GM21576 (cell line): Measurements from ENCODE around the gene GALNT1.

ENCODE experiments used
- ATAC-seq: cut with Tn5 transposase; IDR thresholded peaks from one replicate; pipeline ENCODE4 v1.9.1; 2021; ENCODE audit warnings: mild to moderate bottlenecking, moderate library complexity; ENCODE audit not compliant: unreplicated experiment

GALNT1 gene

DNA sequence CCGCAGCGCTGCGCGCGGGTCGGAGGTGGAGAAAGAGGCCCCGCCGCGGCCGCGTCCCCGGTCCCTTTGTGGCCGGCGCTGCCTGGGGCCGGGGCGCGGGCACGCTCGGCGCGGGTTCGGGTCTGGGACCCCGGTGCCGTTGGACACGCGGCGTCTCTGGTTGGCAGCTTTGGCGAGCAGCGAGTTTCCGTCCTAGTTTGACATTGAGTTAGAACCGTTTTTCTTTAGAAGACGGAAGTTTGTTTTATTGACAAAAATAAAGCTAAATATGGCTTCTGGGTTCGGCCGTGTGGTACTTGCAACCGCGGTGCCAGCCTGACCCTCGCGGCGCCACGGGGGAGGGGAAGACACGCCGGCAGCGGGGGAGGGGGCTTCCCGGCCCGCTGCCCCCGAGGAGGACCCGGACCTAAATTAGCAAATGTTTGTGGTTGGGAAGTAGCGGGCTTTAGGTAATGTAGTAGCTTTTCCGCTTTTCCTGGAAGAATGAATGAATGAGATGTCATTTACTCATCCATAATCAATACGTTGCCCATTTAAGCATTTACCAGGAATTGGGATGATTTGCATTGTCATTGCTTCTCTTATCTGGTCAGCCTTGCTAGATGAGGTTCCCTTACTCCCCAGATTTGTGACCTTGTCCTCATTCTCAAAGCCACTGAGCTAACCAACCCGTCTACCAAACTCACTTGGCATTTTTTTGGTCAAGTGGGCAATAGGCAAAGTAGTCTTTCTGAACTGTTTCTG is 530 bp downstream of the GALNT1 start:
- ATAC-seq, result no peak

DNA sequence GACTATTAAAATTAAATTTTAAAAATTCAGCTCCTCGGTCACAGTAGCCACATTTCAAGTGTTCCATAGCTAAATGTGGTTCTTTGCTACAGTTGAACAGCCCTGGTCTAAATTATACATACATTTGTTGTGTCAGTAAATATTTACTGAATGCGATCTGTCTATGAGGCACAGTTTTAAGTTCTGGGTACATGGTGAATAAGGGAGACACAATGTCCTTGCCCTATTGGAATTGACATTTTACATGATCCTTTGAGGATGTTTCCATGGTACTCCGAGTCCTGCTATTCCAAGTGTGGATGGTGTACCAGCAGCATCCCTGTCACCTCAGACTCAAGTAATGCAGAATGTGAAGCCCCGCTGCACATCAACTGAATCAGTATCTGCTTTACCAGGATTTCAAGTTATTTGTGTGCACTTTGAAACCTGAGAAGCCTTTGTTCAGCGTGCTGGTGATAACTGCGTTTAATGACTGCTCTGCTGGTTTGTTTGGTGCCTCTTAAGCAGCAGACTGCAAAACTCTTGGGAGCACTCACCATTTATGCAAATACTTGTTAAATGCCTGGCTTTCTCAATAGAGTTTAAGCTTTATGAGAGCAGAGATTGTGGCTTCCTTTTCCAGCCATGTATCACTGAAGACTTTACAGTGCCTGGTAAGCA is 1.5 kb downstream of the GALNT1 start:
- no peak for ATAC-seq

DNA sequence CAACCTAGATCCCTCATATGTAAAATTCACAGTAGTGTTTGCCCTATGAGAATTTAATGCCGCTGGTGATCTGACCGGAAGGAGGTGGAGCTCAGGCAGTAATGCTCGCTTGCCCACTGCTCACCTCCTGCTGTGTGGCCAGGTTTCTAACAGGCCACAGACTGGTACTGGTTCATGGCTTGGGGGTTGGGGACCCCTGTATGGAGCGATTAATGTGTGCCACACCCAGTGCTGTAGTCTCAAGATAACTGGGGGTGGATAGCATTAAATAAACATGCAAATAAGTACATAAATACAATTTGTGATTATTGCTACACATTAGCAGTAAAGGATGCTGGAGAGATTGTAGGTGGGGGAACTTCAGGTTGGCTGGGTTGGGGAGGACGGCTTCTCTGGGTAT is 3.2 kb downstream of the GALNT1 start:
- ATAC-seq, result no peak

DNA sequence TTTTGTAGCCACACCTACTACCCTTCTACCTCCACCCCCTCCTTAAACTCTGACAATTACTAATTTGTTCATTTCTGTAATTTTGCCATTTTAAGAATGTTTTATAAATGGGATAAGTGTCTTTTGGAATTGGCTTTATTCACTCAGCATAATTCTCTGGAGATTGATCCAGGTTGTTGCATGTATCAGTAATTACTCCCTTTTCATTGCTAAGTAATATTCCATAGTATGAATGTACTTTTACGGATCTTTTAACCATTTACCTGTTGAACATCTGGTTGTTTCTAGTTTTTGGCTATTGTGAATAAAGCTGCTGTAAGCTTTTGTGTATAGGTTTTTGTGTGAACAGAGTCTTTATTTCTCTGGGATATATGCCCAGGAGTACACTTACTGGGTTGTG is 4.1 kb downstream of the GALNT1 start:
- ATAC-seq, result no peak

DNA sequence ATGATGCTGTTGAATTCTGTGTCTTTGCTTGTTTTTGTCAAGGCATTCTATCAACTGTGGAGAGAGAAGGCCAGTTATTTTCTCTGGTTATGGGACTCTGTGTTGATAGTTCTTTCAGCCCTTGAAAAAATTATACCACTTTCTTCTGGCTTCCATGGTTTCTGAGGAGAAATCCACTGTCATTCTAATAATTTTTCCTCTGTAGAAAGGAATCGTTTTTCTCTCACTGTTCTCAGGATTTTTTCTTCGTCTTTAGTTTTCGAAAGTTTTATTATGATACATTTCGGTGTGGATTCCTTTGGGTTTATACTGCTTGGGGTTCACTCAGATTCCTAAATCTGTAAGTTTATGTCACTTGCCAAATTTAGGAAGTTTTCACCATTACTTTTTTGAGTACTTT is 6.6 kb downstream of the GALNT1 start:
- ATAC-seq, result no peak

DNA sequence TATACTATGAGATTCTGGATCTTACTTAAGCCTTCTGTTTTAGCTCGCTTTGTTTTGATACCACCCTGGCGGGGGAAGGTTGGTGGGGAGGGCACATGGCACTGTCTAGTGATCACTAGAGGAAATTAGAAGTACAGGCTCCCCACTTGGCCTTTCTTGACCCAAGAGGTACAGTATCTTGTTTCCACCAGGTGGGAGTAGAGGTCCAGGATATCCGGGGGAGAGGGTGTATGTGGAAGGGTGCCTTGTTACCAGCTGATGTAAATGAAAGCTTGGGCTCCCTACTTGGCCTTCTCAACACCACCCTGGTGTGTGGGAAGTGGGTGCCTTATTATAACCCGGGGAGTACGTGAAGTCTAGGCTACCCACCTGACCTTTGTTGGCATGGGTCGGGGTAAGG is 7.5 kb downstream of the GALNT1 start:
- ATAC-seq, result no peak

DNA sequence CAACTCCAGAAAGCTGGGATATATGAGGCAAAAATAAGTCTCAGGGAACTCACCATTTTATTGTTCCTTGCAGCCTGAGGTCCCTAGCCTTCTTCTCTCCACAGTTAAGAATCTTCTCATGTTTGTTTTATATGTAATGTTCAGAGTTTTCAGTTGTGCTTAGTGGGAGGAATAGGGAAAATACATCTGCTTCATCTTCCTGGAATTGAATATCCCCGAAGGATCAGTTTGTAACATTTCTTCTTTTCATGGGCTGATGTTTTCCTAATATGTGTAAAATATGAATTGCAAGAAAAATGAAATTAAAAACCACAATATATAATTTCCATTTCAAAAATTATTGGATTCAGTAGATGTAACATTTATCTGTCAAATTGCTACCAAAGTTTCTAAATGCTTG is 8.0 kb downstream of the GALNT1 start:
- ATAC-seq, result no peak

DNA sequence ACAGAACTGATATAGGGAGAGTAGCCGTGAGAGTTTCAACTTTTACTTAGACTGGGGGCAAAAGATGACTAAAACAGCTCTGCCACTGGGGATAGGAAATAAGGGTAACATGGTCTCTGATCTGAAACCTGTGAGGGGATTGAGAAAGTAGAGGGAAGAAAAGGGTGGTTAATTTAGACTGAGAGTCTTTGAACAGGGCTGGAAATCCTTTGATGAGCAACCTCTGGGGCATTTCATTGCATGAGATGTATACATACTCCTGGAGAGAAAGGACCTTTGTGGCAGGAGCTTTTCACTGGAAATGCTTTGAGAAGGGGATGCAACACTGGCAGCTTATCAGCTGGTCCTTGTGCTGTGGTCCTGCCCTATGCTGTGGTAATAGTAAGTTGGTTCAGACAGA is 9.4 kb downstream of the GALNT1 start:
- no peak for ATAC-seq

DNA sequence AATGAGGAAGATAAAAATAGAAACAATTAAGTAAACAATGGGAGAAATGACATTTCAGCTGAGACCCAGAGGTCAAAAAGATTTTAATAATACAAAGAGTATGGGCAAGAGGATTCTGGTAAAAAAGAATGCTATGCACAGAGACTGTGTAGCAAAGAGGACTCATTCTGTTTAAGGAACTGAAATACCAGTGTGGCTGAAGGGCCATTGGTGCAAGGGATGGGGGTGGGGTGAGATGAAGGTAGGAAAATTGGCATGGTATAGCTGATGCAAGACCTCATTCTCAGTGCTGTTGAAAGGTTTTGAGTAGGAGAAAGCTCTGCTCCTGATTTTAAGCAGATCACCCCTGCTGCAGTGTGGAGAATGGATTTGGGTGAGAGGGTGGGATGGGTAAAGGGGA is 10.8 kb downstream of the GALNT1 start:
- peak; percentile 95 for ATAC-seq

DNA sequence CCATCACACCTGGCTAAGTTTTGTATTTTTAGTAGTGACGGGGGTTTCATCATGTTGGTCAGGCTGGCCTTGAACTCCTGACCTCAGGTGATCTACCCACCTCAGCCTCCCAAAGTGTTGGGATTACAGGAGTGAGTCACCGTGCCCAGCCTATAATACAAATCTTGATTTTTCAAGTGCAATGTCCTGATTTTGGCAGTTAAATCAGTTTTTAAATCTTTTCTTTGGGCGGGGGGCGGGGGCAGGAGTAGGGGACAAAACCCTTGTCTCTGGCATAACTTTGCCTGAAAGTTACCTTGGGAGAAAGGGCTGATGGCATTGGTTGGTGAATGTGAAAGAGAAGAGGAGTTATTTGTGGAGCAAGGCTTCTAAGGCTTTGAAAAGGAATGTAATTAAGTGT is 12.3 kb downstream of the GALNT1 start:
- no peak for ATAC-seq

DNA sequence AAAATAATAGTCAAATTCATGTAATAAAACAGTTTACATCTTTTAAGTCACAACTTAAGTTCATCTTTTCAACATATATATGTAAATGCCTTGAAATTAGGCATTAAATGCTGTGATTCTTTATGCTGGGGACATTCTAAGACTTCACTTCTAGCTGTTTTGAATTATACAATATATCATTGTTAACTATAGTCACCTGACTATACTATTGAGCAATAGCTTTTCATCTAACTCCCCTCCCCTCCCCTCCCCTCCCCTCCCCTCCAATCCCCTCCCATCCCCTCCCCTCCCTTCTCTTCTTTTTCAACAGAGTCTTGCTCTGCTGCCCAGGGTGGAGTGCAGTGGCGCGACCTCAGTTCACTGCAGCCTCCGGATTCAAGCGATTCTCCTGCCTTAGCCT is 16.2 kb downstream of the GALNT1 start:
- no peak for ATAC-seq

DNA sequence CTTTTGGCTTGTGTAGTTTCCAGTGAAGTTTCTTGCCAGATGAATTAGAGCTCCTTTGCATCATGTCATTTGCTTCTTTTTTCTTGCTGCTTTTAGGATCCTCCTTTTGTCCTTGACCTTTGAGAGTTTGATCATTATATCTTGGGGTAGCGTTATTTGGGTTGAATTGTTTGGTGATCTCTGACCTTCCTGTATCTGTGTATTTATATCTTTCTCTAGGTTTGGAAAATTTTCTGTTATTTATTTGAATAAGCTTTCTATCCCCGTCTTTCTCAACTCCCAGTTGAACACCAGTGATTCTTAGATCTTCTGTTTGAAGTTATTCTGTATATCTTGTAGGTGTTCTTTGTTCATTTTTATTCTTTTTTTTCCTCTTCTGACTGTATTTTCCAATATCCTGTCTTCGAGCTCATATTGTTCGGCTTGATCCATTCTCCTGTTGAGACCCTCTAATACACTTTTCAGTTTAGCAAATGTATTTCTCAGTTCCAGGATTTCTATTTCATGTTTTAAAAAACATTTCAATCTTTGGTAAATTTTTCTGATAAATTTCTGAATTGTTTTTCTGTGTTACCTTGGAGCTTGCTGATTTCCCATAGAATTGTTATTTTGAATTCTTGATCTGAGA is 20.8 kb downstream of the GALNT1 start:
- ATAC-seq, result no peak

DNA sequence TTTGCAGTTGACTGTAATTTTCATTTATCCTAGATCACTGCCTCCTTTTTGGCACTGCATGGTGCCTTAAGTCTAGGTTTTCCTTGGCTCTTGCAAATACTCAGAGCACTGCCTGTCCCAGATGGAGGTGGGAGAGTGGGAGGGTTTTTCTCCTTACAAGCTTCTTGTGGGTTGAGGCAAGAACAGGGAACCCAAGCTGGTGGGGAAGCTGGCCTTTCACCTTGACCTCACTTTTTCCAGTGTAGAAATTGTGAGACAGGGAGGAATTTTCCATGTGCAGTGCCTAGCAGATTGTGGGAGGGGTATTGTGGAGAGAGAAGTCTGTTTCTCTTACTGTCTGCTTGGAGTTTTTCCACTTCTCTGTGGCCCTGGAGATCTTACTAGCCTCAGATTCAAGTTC is 21.5 kb downstream of the GALNT1 start:
- no peak for ATAC-seq

DNA sequence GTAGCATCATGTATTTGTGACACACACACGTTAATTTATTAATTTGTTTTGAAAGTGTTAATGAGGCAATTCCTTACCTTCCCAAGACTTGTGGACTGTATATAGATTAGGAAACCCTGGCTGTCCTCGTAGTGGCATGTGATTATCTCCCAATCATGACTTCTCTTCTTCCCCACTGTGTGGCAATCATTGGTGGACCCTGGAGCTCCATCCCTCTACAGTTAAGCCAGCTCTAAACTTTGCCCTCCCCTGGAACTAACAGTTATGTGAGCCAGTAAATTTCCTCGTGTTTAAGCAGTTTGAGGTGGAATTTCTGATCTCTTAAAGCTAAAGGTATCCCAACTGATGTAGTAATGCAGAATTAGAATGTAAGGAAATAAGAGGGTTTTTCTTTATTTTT is 22.0 kb downstream of the GALNT1 start:
- no peak for ATAC-seq

DNA sequence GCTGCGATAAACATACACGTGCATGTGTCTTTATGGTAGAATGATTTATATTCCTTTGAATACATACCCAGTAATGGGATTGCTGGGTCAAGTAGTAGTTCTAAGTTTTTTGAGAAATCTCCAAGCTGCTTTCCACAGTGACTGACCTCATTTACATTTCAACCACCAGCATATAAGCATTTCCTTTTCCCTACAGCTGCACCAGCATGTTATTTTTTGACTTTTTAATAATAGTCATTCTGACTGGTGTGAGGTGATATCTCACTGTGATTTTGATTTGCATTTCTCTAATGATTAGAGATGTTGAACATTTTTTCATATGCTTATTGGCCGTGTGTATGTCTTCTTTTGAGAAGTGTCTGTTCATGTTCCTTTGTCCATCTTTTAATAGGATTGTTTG is 22.8 kb downstream of the GALNT1 start:
- no peak for ATAC-seq

DNA sequence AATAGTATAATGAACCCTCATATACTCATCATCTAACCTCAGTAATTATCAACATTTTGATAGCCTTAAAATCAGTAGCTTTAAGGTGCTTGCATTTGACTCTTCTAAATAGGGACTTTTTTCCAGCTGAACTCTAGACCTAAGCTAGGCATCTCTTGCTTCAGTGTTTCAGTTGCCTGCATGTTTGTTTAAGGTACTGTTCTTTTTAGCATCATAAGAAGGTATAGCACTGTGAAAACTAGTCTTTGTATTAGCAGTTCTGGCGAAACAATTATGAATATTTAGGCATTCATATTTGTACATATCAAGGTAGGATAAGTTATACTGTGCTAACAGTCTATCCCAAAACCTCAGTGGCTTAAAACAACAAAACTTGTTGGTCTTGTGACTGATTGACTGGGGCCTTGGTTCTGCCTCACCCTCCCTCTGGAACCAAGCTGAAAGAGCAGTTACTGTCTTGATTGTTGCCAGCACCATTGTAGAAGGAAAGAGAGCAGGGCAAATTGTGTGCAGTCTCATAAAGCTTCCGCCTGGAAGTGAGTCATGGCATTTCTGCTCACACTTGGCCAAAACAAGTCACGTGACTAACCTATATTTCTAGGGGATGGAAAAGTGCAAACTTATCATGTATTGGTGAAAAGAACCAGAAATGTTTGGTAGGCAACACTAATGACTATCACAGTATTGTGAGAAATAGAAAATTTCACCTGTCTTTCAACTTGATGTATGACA is 24.3 kb downstream of the GALNT1 start:
- ATAC-seq, result no peak

DNA sequence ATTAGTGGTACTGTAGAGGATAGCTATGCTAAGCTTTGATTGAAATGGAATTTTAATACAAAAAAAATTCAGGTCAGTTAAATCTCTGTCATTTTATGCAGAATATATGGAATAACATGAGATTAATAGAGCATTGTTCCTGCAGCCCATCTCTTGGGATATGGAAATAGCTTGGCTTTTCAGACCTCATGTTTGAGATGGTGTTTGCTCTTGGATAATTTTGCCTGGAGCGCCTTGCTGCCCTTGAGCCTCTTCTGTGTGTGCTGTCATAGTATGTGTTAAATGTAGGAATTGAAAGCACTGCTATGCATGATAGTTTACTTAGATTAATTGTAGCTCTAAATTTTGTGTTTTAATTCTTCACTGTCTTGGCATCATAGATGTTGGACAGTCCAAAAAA is 27.7 kb downstream of the GALNT1 start:
- ATAC-seq, result no peak

DNA sequence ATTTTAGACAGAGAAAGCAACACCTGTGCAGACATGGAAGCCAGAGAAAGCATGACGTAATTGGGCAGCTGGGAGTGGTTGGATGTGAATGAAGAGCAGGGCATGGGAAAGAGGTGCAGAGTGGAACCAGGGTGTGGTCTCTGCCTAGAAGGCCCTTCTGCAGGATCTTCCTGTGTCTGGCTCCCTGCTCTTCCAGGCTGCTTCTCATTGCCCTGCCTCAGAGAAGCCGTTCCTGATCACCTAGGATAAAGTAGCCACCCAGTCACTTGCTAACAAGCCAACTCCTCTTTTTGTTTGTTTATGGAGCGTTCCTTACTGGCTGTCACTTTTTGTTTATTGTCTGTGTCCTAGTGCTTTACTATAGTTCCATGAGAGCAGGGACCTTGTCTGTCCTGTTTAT is 28.5 kb downstream of the GALNT1 start:
- no peak for ATAC-seq

DNA sequence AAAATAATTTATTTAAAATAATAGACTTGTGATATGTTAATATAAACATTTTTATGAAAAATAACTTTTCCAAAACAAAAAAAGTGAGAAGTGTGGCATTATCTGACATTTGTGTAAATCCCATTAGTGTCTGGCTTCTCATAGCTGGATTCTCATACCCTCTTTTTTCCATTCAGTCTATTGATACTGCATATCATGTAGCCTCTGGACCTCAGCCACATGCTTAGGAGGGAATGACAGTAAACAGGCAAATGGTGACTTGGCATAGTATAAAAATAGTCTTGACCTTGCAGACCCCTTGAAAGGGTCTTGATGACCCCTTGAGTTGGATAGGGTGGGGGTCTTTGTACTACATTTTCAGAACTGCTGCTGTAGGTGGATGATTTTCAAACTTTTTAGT is 29.2 kb downstream of the GALNT1 start:
- ATAC-seq, result no peak

DNA sequence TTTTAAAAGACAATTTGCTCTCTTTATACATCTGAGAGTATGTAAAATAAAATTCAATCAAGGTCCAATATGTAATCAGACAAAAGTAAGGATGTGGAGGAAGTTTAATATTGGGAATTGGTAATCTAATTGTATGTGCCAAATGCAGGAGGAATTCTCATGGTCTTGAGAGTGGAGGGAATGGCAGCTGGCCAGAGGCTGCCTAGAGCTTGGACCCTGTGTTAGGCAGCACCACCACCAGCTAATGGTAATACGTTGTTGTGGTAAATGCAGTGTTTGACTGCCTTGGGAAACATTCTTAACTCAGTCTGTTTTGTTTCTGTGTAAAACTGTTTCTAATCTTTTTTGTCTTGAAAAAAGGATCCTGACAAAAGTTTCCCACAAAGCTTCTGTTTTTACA is 30.0 kb downstream of the GALNT1 start:
- no peak for ATAC-seq

DNA sequence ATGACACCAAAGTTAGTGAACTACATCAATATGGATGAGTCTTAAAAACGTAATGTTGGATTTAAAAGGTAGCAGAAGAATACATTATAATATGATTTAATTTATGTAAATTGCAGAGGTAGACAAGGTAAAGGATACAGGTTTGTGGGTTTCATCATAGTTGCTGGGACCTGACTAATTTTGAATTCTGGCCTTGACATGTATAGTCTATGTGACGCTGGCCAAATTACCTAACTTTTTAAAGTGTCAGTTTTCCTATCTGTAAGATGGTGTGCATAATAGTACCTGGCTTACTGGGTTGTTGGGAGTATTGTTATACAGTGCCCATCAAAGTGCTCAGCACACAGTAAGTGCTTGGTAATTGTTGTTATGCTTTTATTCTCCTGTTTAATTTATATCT is 34.5 kb downstream of the GALNT1 start:
- ATAC-seq, result no peak
